ENCODE measurements around the gene TNFRSF1B. TPM values are rescaled to one million over a fixed set of nuclear protein-coding genes. Genes with fewer than 3 reads are reported as not detected.

Gene TNFRSF1B
- total and polyA plus RNA-seq, 2 donors (not counting 1 experiment from before 2014, with no cell fraction given): 24.8 to 27.5 TPM

- Histone ChIP-seq H3K9me3 (ENCODE audit: control insufficient read depth, insufficient read depth, low read depth, low read length) (no peaks in the 10 kb centered on the region), H2AFZ (ENCODE audit: low read length) (no peak overlapping the region), H3K36me3 (ENCODE audit: control insufficient read depth, insufficient read depth, low read length) (no peaks in the 10 kb centered on the region), H4K20me1 (ENCODE audit: control insufficient read depth, extremely low read depth, insufficient read depth, low read length) (no peaks in the 10 kb centered on the region), H3K4me1 (ENCODE audit: control insufficient read depth, extremely low read depth, insufficient read depth, low read length) (peaks cover 16% of the 10 kb centered on the region), H3K27me3 (ENCODE audit: control insufficient read depth, insufficient read depth, low read length) (no peaks in the 10 kb centered on the region), H3K27ac (ENCODE audit: insufficient read depth, low read length) (no peak overlapping the region), H3K4me3 (replicated peaks in 1 of 4; ENCODE audit: control extremely low read depth in 1 of 4, insufficient read depth in 1 of 4, low read depth in 3 of 4, low read length in 4 of 4) (no peak overlapping the region), H3K4me2 (ENCODE audit: extremely low read depth, insufficient read depth, low read length) (no peak overlapping the region), H3K9ac (ENCODE audit: insufficient read depth, low read length) (no peak overlapping the region), H3K79me2 (ENCODE audit: control insufficient read depth, insufficient read depth, low read length) (peaks cover 7% of the 10 kb centered on the region)
- TF ChIP-seq EZH2 (IDR thresholded peaks at IDR 0.05; ENCODE audit: low read length, missing control alignments): no peak
- TF ChIP-seq CTCF (conservative IDR thresholded peaks at IDR 0.05 in 1 of 2, IDR thresholded peaks at IDR 0.05 in 1 of 2; ENCODE audit: low read depth in 1 of 2, low read length in 2 of 2): no peak
- no peak for DNase-seq (ENCODE audit: low read depth in 2 of 2)
Observed at GRCh38 chr1:12162459-12163137, 4.2 kb upstream of the TNFRSF1B start.

GRCh38 chr1:12163210-12163609, 3.6 kb upstream of the TNFRSF1B start:
- H3K4me1 ChIP-seq (ENCODE audit: control insufficient read depth, extremely low read depth, insufficient read depth, low read length): peaks cover 16% of the 10 kb centered on the region
- H4K20me1 ChIP-seq (ENCODE audit: control insufficient read depth, extremely low read depth, insufficient read depth, low read length): no peaks in the 10 kb centered on the region
- H3K79me2 ChIP-seq (ENCODE audit: control insufficient read depth, insufficient read depth, low read length): peaks cover 13% of the 10 kb centered on the region
- H3K9ac ChIP-seq (ENCODE audit: insufficient read depth, low read length): no peak overlapping the region
- H3K4me2 ChIP-seq (ENCODE audit: extremely low read depth, insufficient read depth, low read length): no peak overlapping the region
- H3K36me3 ChIP-seq (ENCODE audit: control insufficient read depth, insufficient read depth, low read length): no peaks in the 10 kb centered on the region
- H3K27me3 ChIP-seq (ENCODE audit: control insufficient read depth, insufficient read depth, low read length): no peaks in the 10 kb centered on the region
- H2AFZ ChIP-seq (ENCODE audit: low read length): no peak overlapping the region
- TF ChIP-seq CTCF (conservative IDR thresholded peaks at IDR 0.05 in 1 of 2, IDR thresholded peaks at IDR 0.05 in 1 of 2; ENCODE audit: low read depth in 1 of 2, low read length in 2 of 2) (no peak), EZH2 (IDR thresholded peaks at IDR 0.05; ENCODE audit: low read length, missing control alignments) (no peak)
- no peak overlapping the region for H3K27ac ChIP-seq (ENCODE audit: insufficient read depth, low read length)
- no peaks in the 10 kb centered on the region for H3K9me3 ChIP-seq (ENCODE audit: control insufficient read depth, insufficient read depth, low read depth, low read length)
- H3K4me3 ChIP-seq (replicated peaks in 1 of 4; ENCODE audit: control extremely low read depth in 1 of 4, insufficient read depth in 1 of 4, low read depth in 3 of 4, low read length in 4 of 4): no peak overlapping the region
- DNase-seq (ENCODE audit: low read depth in 2 of 2): no peak

- Histone ChIP-seq H3K9me3 (ENCODE audit: control insufficient read depth, insufficient read depth, low read depth, low read length) (no peaks in the 10 kb centered on the region), H3K4me2 (ENCODE audit: extremely low read depth, insufficient read depth, low read length) (no peak overlapping the region), H3K27me3 (ENCODE audit: control insufficient read depth, insufficient read depth, low read length) (no peaks in the 10 kb centered on the region), H2AFZ (ENCODE audit: low read length) (no peak overlapping the region), H3K9ac (ENCODE audit: insufficient read depth, low read length) (no peak overlapping the region), H4K20me1 (ENCODE audit: control insufficient read depth, extremely low read depth, insufficient read depth, low read length) (no peaks in the 10 kb centered on the region), H3K4me3 (replicated peaks in 1 of 4; ENCODE audit: control extremely low read depth in 1 of 4, insufficient read depth in 1 of 4, low read depth in 3 of 4, low read length in 4 of 4) (no peak overlapping the region), H3K27ac (ENCODE audit: insufficient read depth, low read length) (no peak overlapping the region), H3K36me3 (ENCODE audit: control insufficient read depth, insufficient read depth, low read length) (peaks cover 1% of the 10 kb centered on the region), H3K79me2 (ENCODE audit: control insufficient read depth, insufficient read depth, low read length) (peaks cover 21% of the 10 kb centered on the region), H3K4me1 (ENCODE audit: control insufficient read depth, extremely low read depth, insufficient read depth, low read length) (peaks cover 16% of the 10 kb centered on the region)
- DNase-seq (ENCODE audit: low read depth in 2 of 2): no peak
- TF ChIP-seq EZH2 (IDR thresholded peaks at IDR 0.05; ENCODE audit: low read length, missing control alignments) (no peak), CTCF (conservative IDR thresholded peaks at IDR 0.05 in 1 of 2, IDR thresholded peaks at IDR 0.05 in 1 of 2; ENCODE audit: low read depth in 1 of 2, low read length in 2 of 2) (no peak)
Observed at GRCh38 chr1:12164210-12164609, 2.6 kb upstream of the TNFRSF1B start.

Data from fibroblast of lung (primary cell).